H9 (cell line): ENCODE data around the gene DIMT1. TPM values are rescaled to one million over a fixed set of nuclear protein-coding genes. Genes with fewer than 3 reads are reported as not detected.

Experiments
- DNase-seq: peaks from one replicate; pipeline ENCODE4 v3.0.0-alpha.2; 2017
- H2AFZ ChIP-seq: one replicate; pipeline ENCODE4 v1.6.1; 2013; ENCODE audit warnings: mild to moderate bottlenecking, low read length, control low read depth, moderate library complexity
- H2AK5ac ChIP-seq: 2 replicates; pipeline ENCODE4 v1.6.1; 2013; ENCODE audit warnings: low read length, control low read depth, mixed read lengths; ENCODE audit not compliant: insufficient read length
- H2BK120ac ChIP-seq: one replicate; pipeline ENCODE4 v1.6.1; 2013; ENCODE audit warnings: low read depth, mild to moderate bottlenecking, low read length, control low read depth, inconsistent platforms; ENCODE audit not compliant: poor library complexity, severe bottlenecking
- H2BK12ac ChIP-seq: 2 replicates; pipeline ENCODE4 v1.6.1; 2013; ENCODE audit warnings: low read length, control low read depth, mixed read lengths, low read depth; ENCODE audit not compliant: insufficient read length
- H2BK15ac ChIP-seq: 2 replicates; pipeline ENCODE4 v1.6.1; 2013; ENCODE audit warnings: low read depth, low read length, control low read depth
- H2BK20ac ChIP-seq: one replicate; pipeline ENCODE4 v1.6.1; 2013; ENCODE audit warnings: low read depth, mild to moderate bottlenecking, low read length, control low read depth, inconsistent platforms; ENCODE audit not compliant: poor library complexity, severe bottlenecking
- H2BK5ac ChIP-seq: 2 replicates; pipeline ENCODE4 v1.6.1; 2013; ENCODE audit warnings: low read length, control low read depth, mixed read lengths; ENCODE audit not compliant: insufficient read length
- H3K14ac ChIP-seq: 2 replicates; pipeline ENCODE4 v1.6.1; 2013; ENCODE audit warnings: low read length, control low read depth; ENCODE audit not compliant: insufficient read depth
- H3K18ac ChIP-seq: 2 replicates; pipeline ENCODE4 v1.6.1; 2013; ENCODE audit warnings: low read depth, mild to moderate bottlenecking, mixed read lengths, low read length, control low read depth; ENCODE audit not compliant: insufficient read length
- H3K23ac ChIP-seq: 2 replicates; pipeline ENCODE4 v1.6.1; 2013; ENCODE audit warnings: low read length, control low read depth, mixed read lengths, low read depth; ENCODE audit not compliant: insufficient read length
- H3K23me2 ChIP-seq: 2 replicates; pipeline ENCODE4 v1.6.1; 2013; ENCODE audit warnings: low read depth, mild to moderate bottlenecking, mixed read lengths, low read length, control low read depth; ENCODE audit not compliant: insufficient read length, poor library complexity, severe bottlenecking
- H3K27ac ChIP-seq: 2 replicates; pipeline ENCODE4 v1.5.1; 2013; ENCODE audit warnings: low read length, control low read depth, mixed read lengths, low read depth; ENCODE audit not compliant: insufficient read length
- H3K27me3 ChIP-seq: 2 replicates; pipeline ENCODE4 v1.6.1; 2013; ENCODE audit warnings: low read length, control low read depth, inconsistent platforms; ENCODE audit not compliant: insufficient read depth
- H3K4ac ChIP-seq: 2 replicates; pipeline ENCODE4 v1.6.1; 2013; ENCODE audit warnings: low read depth, mild to moderate bottlenecking, control low read depth, inconsistent platforms, low read length, moderate library complexity
- H3K4me1 ChIP-seq: 2 replicates; pipeline ENCODE4 v1.6.1; 2013; ENCODE audit warnings: low read length, control low read depth, inconsistent platforms; ENCODE audit not compliant: insufficient read depth
- H3K4me2 ChIP-seq: 2 replicates; pipeline ENCODE4 v1.6.1; 2013; ENCODE audit warnings: low read length, control low read depth, mixed read lengths; ENCODE audit not compliant: insufficient read length, insufficient read depth
- H3K56ac ChIP-seq: 2 replicates; pipeline ENCODE4 v1.6.1; 2013; ENCODE audit warnings: low read depth, mild to moderate bottlenecking, mixed read lengths, low read length, control low read depth; ENCODE audit not compliant: insufficient read length
- H3K79me1 ChIP-seq: 2 replicates; pipeline ENCODE4 v1.6.1; 2013; ENCODE audit warnings: low read depth, mild to moderate bottlenecking, moderate library complexity, low read length, control low read depth, inconsistent platforms; ENCODE audit not compliant: insufficient read depth, poor library complexity, severe bottlenecking
- H3K79me2 ChIP-seq: 2 replicates; pipeline ENCODE4 v1.6.1; 2013; ENCODE audit warnings: low read length, control low read depth, inconsistent platforms; ENCODE audit not compliant: insufficient read depth
- H3K9ac ChIP-seq: 2 replicates; pipeline ENCODE4 v1.6.1; 2013; ENCODE audit warnings: low read length, control low read depth, mixed read lengths; ENCODE audit not compliant: insufficient read length; ENCODE audit errors: extremely low read depth
- H3K9me3 ChIP-seq: one replicate; pipeline ENCODE4 v1.6.1; 2013; ENCODE audit warnings: low read depth, low read length, inconsistent platforms; ENCODE audit not compliant: control insufficient read depth
- H3T11ph ChIP-seq: one replicate; pipeline ENCODE4 v1.6.1; 2013; ENCODE audit warnings: mild to moderate bottlenecking, low read length, control low read depth, inconsistent platforms
- H4K20me1 ChIP-seq: one replicate; pipeline ENCODE4 v1.6.1; 2013; ENCODE audit not compliant: control insufficient read depth, insufficient read length, insufficient read depth
- H4K5ac ChIP-seq: 2 replicates; pipeline ENCODE4 v1.6.1; 2013; ENCODE audit warnings: low read depth, mild to moderate bottlenecking, mixed read lengths, low read length, control low read depth; ENCODE audit not compliant: insufficient read length
- H4K8ac ChIP-seq: replicated peaks from 2 replicates; pipeline ENCODE4 v1.6.1; 2013; ENCODE audit warnings: low read length, control low read depth, mixed read lengths, low read depth; ENCODE audit not compliant: insufficient read length
- H4K91ac ChIP-seq: 2 replicates; pipeline ENCODE4 v1.6.1; 2013; ENCODE audit warnings: low read depth, mild to moderate bottlenecking, moderate library complexity, mixed read lengths, low read length, control low read depth; ENCODE audit not compliant: insufficient read length
- H3K27ac Mint-ChIP-seq, 3 experiments: 2 replicates in 2 of 3; 3 replicates in 1 of 3; pipeline ENCODE4 v1.8.0; 2020 to 2021; ENCODE audit warnings: mixed read lengths in 3 of 3, mild to moderate bottlenecking in 1 of 3, moderate library complexity in 1 of 3
- H3K27me3 Mint-ChIP-seq: 2 replicates; pipeline ENCODE4 v1.8.0; 2021; ENCODE audit warnings: low read depth, mild to moderate bottlenecking, moderate library complexity, mixed read lengths
- H3K36me3 Mint-ChIP-seq, 3 experiments: 2 replicates in 2 of 3; 3 replicates in 1 of 3; pipeline ENCODE4 v1.8.0; 2020 to 2021; ENCODE audit warnings: low read depth in 3 of 3, mixed read lengths in 3 of 3; ENCODE audit not compliant: insufficient read depth in 1 of 3
- H3K4me1 Mint-ChIP-seq, 2 experiments: 2 replicates each; pipeline ENCODE4 v1.8.0; 2020; ENCODE audit warnings: mixed read lengths in 2 of 2
- H3K4me3 Mint-ChIP-seq, 2 experiments: 2 replicates in 1 of 2; 3 replicates in 1 of 2; pipeline ENCODE4 v1.8.0; 2020 to 2021; ENCODE audit warnings: mild to moderate bottlenecking in 2 of 2, mixed read lengths in 2 of 2, moderate library complexity in 1 of 2
- H3K9me3 Mint-ChIP-seq, 2 experiments: 2 replicates in 1 of 2; 3 replicates in 1 of 2; pipeline ENCODE4 v1.8.0; 2020; ENCODE audit warnings: mild to moderate bottlenecking in 2 of 2, mixed read lengths in 2 of 2, moderate library complexity in 1 of 2
- WGBS: extraction: QIAGEN DNeasy Blood & Tissue Kit; methylation state at CpG from one replicate; pipeline ENCODE4 v1.1.7; 2013; ENCODE audit warnings: missing lambda C conversion rate, low lambda C conversion rate, mixed read lengths; ENCODE audit not compliant: insufficient read length; ENCODE audit errors: extremely low coverage; 5-methylcytosine and 5-hydroxymethylcytosine counted together
- total RNA-seq: library from RNA; stranded (reverse); gene quantifications from 2 replicates; pipeline ENCODE4 v1.2.1, GENCODE V29; 2021
- TF ChIP-seq, protein P1 (sequence below): fragments of 200-600 bp; sonication (generic); conservative IDR thresholded peaks from 3 replicates; pipeline ENCODE4 v1.8.0; 2021; ENCODE audit warnings: antibody characterized with exemption, mild to moderate bottlenecking

The DIMT1 gene
- total RNA-seq, 1 experiment from 2014 or later: 36.0 TPM

- Histone ChIP-seq H3K27me3 (no peaks in the 10 kb centered on the region), H3K4ac (no peak overlapping the region), H2BK5ac (no peak overlapping the region), H3K79me1 (no peaks in the 10 kb centered on the region), H2BK12ac (no peak overlapping the region), H3K9ac (no peak overlapping the region), H4K20me1 (no peaks in the 10 kb centered on the region), H4K91ac (no peak overlapping the region), H2BK120ac (no peak overlapping the region), H3K9me3 (no peaks in the 10 kb centered on the region), H3K56ac (no peak overlapping the region), H2BK15ac (no peak overlapping the region), H3K27ac (no peak overlapping the region), H3K23me2 (no peaks in the 10 kb centered on the region), H4K8ac (no peak overlapping the region), H2AFZ (no peak overlapping the region), H3K14ac (no peak overlapping the region), H2AK5ac (no peak overlapping the region), H3K4me2 (no peak overlapping the region), H3K4me1 (no peaks in the 10 kb centered on the region), H4K5ac (no peak overlapping the region), H3K79me2 (no peaks in the 10 kb centered on the region), H2BK20ac (no peak overlapping the region), H3K23ac (no peak overlapping the region), H3T11ph (no peak overlapping the region), H3K18ac (no peak overlapping the region)
- no peak overlapping the region for H3K4me3 Mint-ChIP-seq
- TF ChIP-seq, protein P1, sequence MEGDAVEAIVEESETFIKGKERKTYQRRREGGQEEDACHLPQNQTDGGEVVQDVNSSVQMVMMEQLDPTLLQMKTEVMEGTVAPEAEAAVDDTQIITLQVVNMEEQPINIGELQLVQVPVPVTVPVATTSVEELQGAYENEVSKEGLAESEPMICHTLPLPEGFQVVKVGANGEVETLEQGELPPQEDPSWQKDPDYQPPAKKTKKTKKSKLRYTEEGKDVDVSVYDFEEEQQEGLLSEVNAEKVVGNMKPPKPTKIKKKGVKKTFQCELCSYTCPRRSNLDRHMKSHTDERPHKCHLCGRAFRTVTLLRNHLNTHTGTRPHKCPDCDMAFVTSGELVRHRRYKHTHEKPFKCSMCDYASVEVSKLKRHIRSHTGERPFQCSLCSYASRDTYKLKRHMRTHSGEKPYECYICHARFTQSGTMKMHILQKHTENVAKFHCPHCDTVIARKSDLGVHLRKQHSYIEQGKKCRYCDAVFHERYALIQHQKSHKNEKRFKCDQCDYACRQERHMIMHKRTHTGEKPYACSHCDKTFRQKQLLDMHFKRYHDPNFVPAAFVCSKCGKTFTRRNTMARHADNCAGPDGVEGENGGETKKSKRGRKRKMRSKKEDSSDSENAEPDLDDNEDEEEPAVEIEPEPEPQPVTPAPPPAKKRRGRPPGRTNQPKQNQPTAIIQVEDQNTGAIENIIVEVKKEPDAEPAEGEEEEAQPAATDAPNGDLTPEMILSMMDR: no peak
- H3K27me3 Mint-ChIP-seq: no peaks in the 10 kb centered on the region
- H3K27ac Mint-ChIP-seq: no peak overlapping the region
- H3K9me3 Mint-ChIP-seq: no peaks in the 10 kb centered on the region
- WGBS: no CpG with 5 or more reads among the region's 3 CpGs
- peaks cover 17 to 61% (median 59%) of the 10 kb centered on the region in 3 experiments; a peak in 6 of 7 replicates for H3K36me3 Mint-ChIP-seq
- no peaks in the 10 kb centered on the region for H3K4me1 Mint-ChIP-seq
- DNase-seq: no peak
These were observed 30.3 kb downstream of the DIMT1 start for GRCh38 chr5:62373382-62373781.
